ENCODE measurements around the gene RHAG.

Gene RHAG

DNA sequence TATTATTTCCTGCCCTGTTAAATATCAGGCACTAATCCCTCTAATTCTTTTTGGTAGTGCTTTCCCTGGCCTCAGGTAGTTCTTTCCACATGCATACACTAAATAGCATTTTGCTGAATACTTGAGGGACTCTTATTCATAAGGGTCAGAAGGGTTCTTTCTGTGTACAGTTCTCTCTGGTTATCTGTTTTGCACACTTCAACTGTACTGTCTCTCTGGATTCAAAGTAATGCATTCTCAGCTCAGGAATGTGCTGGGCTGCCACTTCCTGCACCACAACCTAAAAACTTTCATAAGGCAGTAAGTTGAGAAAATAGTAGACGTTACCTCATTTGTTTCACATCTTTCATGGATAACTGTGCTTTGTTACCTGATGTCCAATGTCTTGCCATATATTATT, 54.1 kb downstream of the RHAG start:
- DNase-seq (ENCODE audit: low read depth) = no peak
- H3K4me3 ChIP-seq (ENCODE audit: low read length) = no peak overlapping the region
- TF ChIP-seq, protein P1, sequence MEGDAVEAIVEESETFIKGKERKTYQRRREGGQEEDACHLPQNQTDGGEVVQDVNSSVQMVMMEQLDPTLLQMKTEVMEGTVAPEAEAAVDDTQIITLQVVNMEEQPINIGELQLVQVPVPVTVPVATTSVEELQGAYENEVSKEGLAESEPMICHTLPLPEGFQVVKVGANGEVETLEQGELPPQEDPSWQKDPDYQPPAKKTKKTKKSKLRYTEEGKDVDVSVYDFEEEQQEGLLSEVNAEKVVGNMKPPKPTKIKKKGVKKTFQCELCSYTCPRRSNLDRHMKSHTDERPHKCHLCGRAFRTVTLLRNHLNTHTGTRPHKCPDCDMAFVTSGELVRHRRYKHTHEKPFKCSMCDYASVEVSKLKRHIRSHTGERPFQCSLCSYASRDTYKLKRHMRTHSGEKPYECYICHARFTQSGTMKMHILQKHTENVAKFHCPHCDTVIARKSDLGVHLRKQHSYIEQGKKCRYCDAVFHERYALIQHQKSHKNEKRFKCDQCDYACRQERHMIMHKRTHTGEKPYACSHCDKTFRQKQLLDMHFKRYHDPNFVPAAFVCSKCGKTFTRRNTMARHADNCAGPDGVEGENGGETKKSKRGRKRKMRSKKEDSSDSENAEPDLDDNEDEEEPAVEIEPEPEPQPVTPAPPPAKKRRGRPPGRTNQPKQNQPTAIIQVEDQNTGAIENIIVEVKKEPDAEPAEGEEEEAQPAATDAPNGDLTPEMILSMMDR (conservative IDR thresholded peaks at IDR 0.05; ENCODE audit: low read depth, low read length) = no peak

DNA sequence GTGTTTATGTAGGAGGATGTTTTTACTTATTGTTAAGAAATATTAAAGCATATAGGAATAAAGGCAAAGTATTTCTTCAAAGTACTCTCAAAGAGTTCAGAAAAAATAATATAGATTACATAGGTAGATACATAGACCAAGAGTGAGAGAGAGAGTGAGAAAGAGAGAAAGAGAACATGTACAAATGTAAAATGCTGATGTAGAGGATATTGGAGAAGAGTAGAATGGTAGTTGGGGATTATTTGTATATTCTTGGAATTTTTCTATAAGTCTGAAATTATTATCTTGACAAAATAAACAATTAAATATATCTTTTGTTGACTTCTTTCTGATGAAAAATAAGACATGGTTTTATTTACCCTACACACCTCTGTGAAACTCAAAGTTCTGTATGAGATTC, 57.0 kb downstream of the RHAG start:
- no peak for DNase-seq (ENCODE audit: low read depth)

DNA sequence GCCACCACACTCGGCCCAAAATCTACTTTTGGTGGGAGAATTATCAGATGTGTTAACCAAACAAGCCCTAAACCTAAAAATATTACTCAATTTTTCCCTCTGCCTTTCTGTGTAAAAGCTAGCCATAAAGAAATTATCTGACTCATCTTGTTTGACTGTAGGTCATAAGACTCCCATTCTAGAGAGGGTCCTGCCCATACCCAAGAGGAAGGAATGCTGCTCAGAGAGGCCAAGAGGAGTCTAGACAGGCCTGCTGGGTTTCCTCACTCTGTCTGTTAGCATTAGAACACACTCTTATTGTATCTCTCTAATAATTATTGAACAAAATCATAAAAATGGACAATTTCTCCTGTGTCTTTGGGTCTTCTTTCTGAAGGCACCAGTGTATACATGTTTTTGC, 60.0 kb downstream of the RHAG start:
- TF ChIP-seq, protein P1 (conservative IDR thresholded peaks at IDR 0.05; ENCODE audit: low read depth, low read length) = no peak
- no peak overlapping the region for H3K4me3 ChIP-seq (ENCODE audit: low read length)
- no peak for DNase-seq (ENCODE audit: low read depth)

More for the DNA sequence above, 57.0 kb downstream of the RHAG start:
- TF ChIP-seq, protein P1 (conservative IDR thresholded peaks at IDR 0.05; ENCODE audit: low read depth, low read length) = no peak
- H3K4me3 ChIP-seq (ENCODE audit: low read length) = no peak overlapping the region

DNA sequence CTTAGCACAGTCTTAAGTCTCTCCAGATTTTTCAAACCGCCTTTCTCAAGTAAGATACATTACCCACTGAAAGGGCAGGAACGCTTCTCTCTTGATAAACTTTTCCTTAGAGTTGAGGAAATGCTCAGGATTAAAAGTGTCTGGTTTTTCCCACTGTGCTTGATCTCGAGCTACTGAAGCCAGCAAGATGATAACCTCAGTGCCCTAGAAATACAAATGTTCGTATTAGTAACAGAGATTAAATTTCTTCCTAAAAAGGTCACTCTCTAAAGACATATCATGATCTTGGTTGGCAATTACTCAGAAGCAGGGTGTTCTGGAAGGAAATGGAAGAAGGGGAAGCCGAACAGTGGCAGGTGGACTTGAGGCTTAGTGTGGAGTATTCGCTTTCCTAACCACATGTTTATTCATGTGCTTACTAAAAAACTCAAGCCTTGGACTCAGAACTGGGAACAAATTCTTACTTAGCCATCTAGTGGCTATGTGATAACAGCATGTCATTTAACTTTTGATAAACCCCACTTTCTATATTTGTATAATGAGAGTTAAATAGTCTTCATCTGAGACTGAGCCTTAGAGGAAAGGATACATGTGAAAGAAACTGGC, 66.1 kb downstream of the RHAG start:
- no peak overlapping the region for H3K4me3 ChIP-seq (ENCODE audit: low read length)
- TF ChIP-seq, protein P1 (conservative IDR thresholded peaks at IDR 0.05; ENCODE audit: low read depth, low read length) = peak; percentile 36
- no peak for DNase-seq (ENCODE audit: low read depth)

DNA sequence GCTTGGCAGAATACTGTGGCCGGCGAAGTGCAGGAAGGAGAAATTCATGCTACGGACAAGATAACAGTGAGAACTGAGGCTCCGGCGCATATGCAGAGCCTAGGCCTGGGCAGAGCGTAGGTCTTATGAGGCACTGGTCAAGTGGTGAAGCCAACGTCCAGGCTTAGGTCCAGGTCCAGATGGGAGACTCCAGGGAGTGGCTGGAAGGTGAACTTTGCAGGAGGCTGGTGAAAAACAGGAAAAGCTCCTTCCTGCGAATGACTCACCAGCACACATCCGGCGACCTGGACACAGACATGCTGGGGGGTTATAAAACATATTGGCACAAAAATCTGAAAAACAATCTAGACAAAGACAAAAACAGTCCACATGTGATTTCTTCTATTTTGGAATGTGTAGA, 70.8 kb downstream of the RHAG start:
- no peak for DNase-seq (ENCODE audit: low read depth)
- TF ChIP-seq, protein P1 (conservative IDR thresholded peaks at IDR 0.05; ENCODE audit: low read depth, low read length) = no peak

DNA sequence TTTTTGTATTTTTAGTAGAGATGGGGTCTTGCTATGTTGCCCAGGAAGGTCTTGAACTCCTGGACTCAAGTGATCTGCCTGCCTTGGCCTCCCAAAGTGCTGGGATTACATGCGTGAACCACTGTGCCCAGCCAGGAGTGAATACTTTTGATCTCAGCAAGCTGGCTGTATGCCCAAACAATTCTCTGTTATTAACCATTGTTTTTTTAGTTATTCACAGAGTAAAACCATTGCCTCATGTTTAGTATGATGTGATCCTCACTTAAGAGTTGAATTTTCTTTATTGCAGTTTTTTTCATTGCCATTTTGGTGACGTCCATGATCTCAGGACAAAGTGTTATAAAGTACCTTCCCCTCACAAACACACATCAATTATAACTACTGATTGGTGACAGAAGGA, 71.4 kb downstream of the RHAG start:
- TF ChIP-seq, protein P1 (conservative IDR thresholded peaks at IDR 0.05; ENCODE audit: low read depth, low read length) = no peak
- no peak for DNase-seq (ENCODE audit: low read depth)

More for the DNA sequence above, 70.8 kb downstream of the RHAG start:
- H3K4me3 ChIP-seq (ENCODE audit: low read length) = no peak overlapping the region

DNA sequence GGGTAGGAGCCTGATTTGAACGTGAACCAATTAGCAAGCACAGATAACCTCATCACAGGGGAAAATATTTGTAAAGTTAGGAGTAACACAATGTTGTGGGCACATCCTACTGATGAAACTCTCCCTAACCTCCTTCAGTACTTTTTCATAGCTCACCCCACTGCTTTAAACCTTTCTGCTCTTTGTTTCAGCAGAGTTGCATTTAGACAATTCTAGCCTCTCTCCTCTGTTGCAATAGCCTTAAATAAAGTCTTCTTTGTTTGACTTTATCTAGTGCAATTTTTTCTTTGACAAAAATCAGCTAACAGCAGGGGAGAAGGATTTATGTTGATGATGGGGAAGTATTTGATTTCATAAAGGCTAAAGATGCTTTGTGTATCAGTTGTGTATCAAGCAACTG, 72.1 kb downstream of the RHAG start:
- no peak overlapping the region for H3K4me3 ChIP-seq (ENCODE audit: low read length)
- no peak for DNase-seq (ENCODE audit: low read depth)
- TF ChIP-seq, protein P1 (conservative IDR thresholded peaks at IDR 0.05; ENCODE audit: low read depth, low read length) = no peak

More for the DNA sequence above, 71.4 kb downstream of the RHAG start:
- no peak overlapping the region for H3K4me3 ChIP-seq (ENCODE audit: low read length)

Data from retinal pigment epithelial cell (primary cell).